Measurements from ENCODE around the gene PAIP2. TPM values are rescaled to one million over a fixed set of nuclear protein-coding genes. Genes with fewer than 3 reads are reported as not detected.
A peak's percentile ranks its signal among the peaks of the same experiment; 100 is the strongest.

The PAIP2 gene, protein sequence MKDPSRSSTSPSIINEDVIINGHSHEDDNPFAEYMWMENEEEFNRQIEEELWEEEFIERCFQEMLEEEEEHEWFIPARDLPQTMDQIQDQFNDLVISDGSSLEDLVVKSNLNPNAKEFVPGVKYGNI
- 83.3 and 93.8 TPM in 2 replicates for total RNA-seq

GRCh38 chr5:139341689-139342422 lies at the start of gene PAIP2:
Gene PAIP2 (plus strand): TSS chr5:139341854. CDS start chr5:139363785, 21,931 bp downstream.
- no peaks in the 10 kb centered on the region for H3K27me3 Mint-ChIP-seq
- H3K4me1 Mint-ChIP-seq, result peaks cover 39% of the 10 kb centered on the region
- peak within 1 kb of the TSS; percentile 97 for H3K4me3 Mint-ChIP-seq
- H3K9me3 Mint-ChIP-seq, result no peaks in the 10 kb centered on the region
- intact Hi-C loops (cut with micrococcal nuclease), result loop anchor here (1.0 to 5.0 kb wide), 4 partner anchors 48 to 219 kb away; partner anchors contain the start of gene UBE2D2
- H3K27ac Mint-ChIP-seq, result peak within 1 kb of the TSS; percentile 100
- peaks cover 26% of the 10 kb centered on the region for H3K36me3 Mint-ChIP-seq (ENCODE audit: low read depth)
- peak; percentile 99 for DNase-seq

GRCh38 chr5:139293202-139293506 lies 48.5 kb upstream of the PAIP2 start:
- no peaks in the 10 kb centered on the region for H3K27me3 Mint-ChIP-seq
- intact Hi-C loops (cut with micrococcal nuclease), result loop anchor here (1.0 to 10.0 kb wide), 4 partner anchors 19 to 828 kb away; partner anchors contain the start of genes EGR1, ETF1 and HSPA9
- peaks cover 36% of the 10 kb centered on the region for H3K36me3 Mint-ChIP-seq (ENCODE audit: low read depth)
- peak overlapping the region; percentile 96 for H3K4me3 Mint-ChIP-seq
- H3K4me1 Mint-ChIP-seq, result peaks cover 35% of the 10 kb centered on the region
- H3K27ac Mint-ChIP-seq, result peak overlapping the region; percentile 97
- no peak for DNase-seq
- H3K9me3 Mint-ChIP-seq, result no peaks in the 10 kb centered on the region

DNA sequence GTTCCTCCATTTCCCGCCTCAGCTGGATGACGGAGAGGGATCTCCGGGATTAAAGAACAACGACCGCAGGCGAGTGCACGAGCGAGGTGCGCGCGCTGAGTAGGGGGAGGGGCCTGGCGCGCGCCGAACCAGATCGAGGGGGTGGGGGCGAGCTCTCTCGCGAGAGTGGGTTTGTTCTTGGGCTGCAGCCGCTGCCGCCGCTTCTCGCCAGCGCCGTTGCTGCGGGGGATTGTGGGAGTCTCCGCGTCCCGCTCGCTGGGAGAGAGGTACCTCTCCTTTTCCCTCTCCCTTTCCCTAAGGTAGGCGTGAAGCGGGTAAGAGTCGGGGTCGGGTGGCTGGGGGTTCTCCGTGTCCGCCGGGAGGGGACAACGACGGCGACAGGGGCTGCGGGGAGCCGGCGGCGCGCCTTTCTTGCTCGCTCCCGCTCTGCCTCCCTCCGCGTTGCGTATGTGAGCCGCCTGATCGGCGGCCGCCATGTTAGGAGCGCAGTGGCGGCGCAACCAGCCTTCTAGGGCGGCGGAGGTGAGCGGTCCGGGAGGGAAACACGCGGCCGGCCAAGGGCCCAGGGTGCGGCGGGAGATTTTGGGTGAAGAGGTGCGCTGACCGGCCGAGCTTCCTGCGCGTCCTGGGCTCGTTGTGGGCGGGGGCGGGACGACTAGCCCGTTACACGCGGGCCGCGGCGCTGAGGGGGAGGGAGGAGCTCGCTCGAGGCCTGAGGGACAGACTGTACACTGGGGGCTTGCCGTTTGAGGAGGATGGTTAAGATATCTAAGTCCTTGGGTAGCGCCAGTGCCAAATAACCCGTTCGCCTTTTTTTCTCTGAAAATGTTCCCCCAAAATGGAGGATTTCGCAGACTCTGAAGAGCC lies 47.9 kb upstream of the PAIP2 start, which contains the start of gene MATR3:
Gene MATR3, plus strand, starts transcription at position 234 of the 867 bp plus-strand sequence. CDS start 13,676 bp downstream, outside the sequence.
- Mint-ChIP-seq H3K9me3 (no peaks in the 10 kb centered on the region), H3K27ac (peak within 1 kb of the TSS; percentile 97), H3K27me3 (no peaks in the 10 kb centered on the region), H3K4me3 (peak within 1 kb of the TSS; percentile 96), H3K36me3 (ENCODE audit: low read depth) (peaks cover 38% of the 10 kb centered on the region), H3K4me1 (peaks cover 39% of the 10 kb centered on the region)
- peak; percentile 97 for DNase-seq
- intact Hi-C loops (cut with micrococcal nuclease), result loop anchor here (1.0 to 10.0 kb wide), 7 partner anchors 19 to 829 kb away; partner anchors contain the start of genes EGR1, ETF1, HSPA9 and PAIP2

DNA sequence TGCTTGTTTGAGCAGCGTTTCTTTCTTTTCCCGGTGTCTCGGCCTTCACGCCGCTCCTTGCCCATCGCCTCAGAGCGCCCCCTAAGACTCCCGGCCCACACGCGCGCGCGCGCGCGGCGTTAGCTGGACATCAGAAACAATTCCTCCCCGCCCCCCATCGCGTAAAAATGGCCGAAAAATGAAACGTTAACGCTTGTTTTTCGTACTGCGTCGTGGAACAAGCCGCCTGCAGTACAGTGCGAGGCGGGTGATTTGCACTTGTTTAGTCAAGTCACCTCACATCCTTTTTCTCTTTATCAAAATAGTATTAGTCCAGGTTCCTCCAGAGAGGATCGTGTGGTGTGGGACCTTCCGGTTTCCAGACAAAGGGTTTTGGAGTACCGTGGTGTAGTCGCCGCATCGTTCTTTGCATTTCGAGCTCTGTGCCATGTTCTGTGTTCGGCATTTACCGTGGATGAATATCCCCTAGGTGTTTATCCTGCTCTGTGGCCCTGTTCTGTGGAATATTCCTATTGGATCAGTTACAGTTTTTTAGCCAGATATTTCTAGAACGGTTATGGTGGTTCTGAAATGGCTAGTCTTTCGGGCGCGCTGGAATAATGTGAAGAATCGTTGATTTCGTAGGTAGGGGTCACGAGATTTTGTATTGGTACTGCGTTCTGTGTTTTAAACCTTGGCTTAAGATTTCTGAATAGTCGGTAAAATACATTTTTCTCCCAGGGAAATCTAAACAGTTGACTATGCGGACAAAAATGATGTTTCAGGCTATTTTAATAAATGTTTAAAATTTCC lies 47.1 kb upstream of the PAIP2 start:
- no peaks in the 10 kb centered on the region for H3K27me3 Mint-ChIP-seq
- peak overlapping the region; percentile 97 for H3K27ac Mint-ChIP-seq
- H3K4me3 Mint-ChIP-seq, result peak overlapping the region; percentile 96
- peak; percentile 90 for DNase-seq
- H3K9me3 Mint-ChIP-seq, result no peaks in the 10 kb centered on the region
- H3K4me1 Mint-ChIP-seq, result peaks cover 47% of the 10 kb centered on the region
- intact Hi-C loops (cut with micrococcal nuclease), result loop anchor here (1.0 to 10.0 kb wide), 4 partner anchors 47 to 830 kb away; partner anchors contain the start of genes EGR1, PAIP2 and UBE2D2
- peaks cover 39% of the 10 kb centered on the region for H3K36me3 Mint-ChIP-seq (ENCODE audit: low read depth)

DNA sequence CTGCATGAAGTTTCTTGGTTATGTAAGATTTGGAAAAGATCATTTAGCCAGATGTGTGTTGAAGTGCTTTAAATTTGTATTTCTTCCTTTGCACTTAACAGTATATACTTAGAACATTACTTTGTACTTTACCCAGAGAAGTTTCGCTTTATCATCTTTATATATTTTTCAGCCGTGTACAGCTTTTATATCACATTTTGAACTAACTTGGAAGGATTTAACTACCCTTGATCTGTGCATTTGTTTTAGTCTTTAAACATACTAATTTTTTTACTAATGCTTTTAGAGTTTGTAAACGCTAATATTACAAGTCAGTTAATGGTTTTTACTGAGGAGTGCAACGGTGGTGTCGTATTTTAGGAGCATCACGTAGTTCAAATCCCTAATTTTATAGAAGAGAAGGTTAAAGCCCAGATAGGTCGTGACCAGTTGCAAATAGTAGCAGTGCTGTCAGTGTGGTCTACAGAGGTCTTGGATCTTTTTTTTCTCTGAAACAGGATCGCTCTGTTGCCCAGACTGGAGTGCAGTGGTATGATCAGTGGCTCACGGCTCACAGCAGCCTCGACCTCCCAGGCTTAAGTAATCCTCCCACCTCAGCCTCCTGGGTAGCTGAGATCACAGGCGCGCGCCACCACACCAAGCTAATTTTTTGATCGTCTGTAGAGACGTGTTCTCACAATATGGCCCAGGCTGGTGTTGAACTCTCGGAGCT lies 46.2 kb upstream of the PAIP2 start:
- Mint-ChIP-seq H3K9me3 (no peaks in the 10 kb centered on the region), H3K4me3 (peak overlapping the region; percentile 96), H3K4me1 (peaks cover 52% of the 10 kb centered on the region), H3K27ac (peak overlapping the region; percentile 97), H3K36me3 (ENCODE audit: low read depth) (peaks cover 38% of the 10 kb centered on the region), H3K27me3 (no peaks in the 10 kb centered on the region)
- intact Hi-C loops (cut with micrococcal nuclease), result loop anchor here (2.0 to 10.0 kb wide), 2 partner anchors 95 to 831 kb away; partner anchors contain the start of gene EGR1
- peak; percentile 66 for DNase-seq

- peak overlapping the region; percentile 6 for H3K4me3 Mint-ChIP-seq
- peaks cover 34% of the 10 kb centered on the region for H3K36me3 Mint-ChIP-seq (ENCODE audit: low read depth)
- H3K4me1 Mint-ChIP-seq, result peaks cover 54% of the 10 kb centered on the region
- intact Hi-C loops (cut with micrococcal nuclease), result loop anchor here (10.0 kb wide), 1 partner anchor 831 kb away; the partner anchor contains the start of gene EGR1
- no peak overlapping the region for H3K27ac Mint-ChIP-seq
- H3K9me3 Mint-ChIP-seq, result no peaks in the 10 kb centered on the region
- no peak for DNase-seq
- no peaks in the 10 kb centered on the region for H3K27me3 Mint-ChIP-seq
Observed at GRCh38 chr5:139296198-139296597, 45.5 kb upstream of the PAIP2 start.

GRCh38 chr5:139296862-139297326 lies 44.8 kb upstream of the PAIP2 start:
- peak overlapping the region; percentile 18 for H3K27ac Mint-ChIP-seq
- peaks cover 60% of the 10 kb centered on the region for H3K4me1 Mint-ChIP-seq
- peak; percentile 56 for DNase-seq
- peaks cover 39% of the 10 kb centered on the region for H3K36me3 Mint-ChIP-seq (ENCODE audit: low read depth)
- no peaks in the 10 kb centered on the region for H3K9me3 Mint-ChIP-seq
- no peaks in the 10 kb centered on the region for H3K27me3 Mint-ChIP-seq
- peak overlapping the region; percentile 6 for H3K4me3 Mint-ChIP-seq
- intact Hi-C loops (cut with micrococcal nuclease), result loop anchor here (10.0 kb wide), 1 partner anchor 832 kb away; the partner anchor contains the start of gene EGR1

- H3K36me3 Mint-ChIP-seq (ENCODE audit: low read depth), result peaks cover 39% of the 10 kb centered on the region
- H3K4me1 Mint-ChIP-seq, result peaks cover 63% of the 10 kb centered on the region
- no peaks in the 10 kb centered on the region for H3K27me3 Mint-ChIP-seq
- no peak overlapping the region for H3K27ac Mint-ChIP-seq
- H3K4me3 Mint-ChIP-seq, result peak overlapping the region; percentile 6
- peak; percentile 45 for DNase-seq
- intact Hi-C loops (cut with micrococcal nuclease), result loop anchor here (1.0 to 10.0 kb wide), 2 partner anchors 9 to 833 kb away; partner anchors contain the start of gene EGR1
- no peaks in the 10 kb centered on the region for H3K9me3 Mint-ChIP-seq
Observed at GRCh38 chr5:139297439-139298133, 44.1 kb upstream of the PAIP2 start.

DNA sequence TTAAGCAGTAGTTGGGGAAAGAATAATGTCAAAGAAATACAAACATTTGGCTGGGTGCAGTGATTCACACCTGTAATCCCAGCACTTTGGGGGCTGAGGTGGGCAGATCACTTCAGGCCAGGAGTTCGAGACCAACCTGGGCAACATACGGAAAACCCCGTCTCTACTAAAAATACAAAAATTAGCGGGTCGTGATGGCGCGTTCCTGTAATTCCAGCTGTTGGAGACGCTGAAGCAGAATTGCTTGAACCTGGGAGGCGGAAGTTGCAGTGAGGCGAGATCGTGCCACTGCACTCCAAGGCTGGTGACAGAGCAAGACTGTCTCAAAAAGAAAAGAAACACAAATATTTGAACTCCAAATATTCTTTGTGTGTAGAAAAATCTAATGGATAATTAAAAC lies 43.4 kb upstream of the PAIP2 start:
- no peaks in the 10 kb centered on the region for H3K27me3 Mint-ChIP-seq
- peak overlapping the region; percentile 6 for H3K4me3 Mint-ChIP-seq
- intact Hi-C loops (cut with micrococcal nuclease), result loop anchor here (1.0 to 10.0 kb wide), 2 partner anchors 8 to 833 kb away; partner anchors contain the start of gene EGR1
- DNase-seq, result peak; percentile 51
- H3K9me3 Mint-ChIP-seq, result no peaks in the 10 kb centered on the region
- H3K36me3 Mint-ChIP-seq (ENCODE audit: low read depth), result peaks cover 39% of the 10 kb centered on the region
- peaks cover 62% of the 10 kb centered on the region for H3K4me1 Mint-ChIP-seq
- no peak overlapping the region for H3K27ac Mint-ChIP-seq

GRCh38 chr5:139299486-139299885 lies 42.2 kb upstream of the PAIP2 start:
- intact Hi-C loops (cut with micrococcal nuclease), result loop anchor here (10.0 kb wide), 1 partner anchor 835 kb away; the partner anchor contains the start of gene EGR1
- H3K27me3 Mint-ChIP-seq, result no peaks in the 10 kb centered on the region
- peak overlapping the region; percentile 12 for H3K27ac Mint-ChIP-seq
- H3K4me3 Mint-ChIP-seq, result peak overlapping the region; percentile 6
- peaks cover 68% of the 10 kb centered on the region for H3K4me1 Mint-ChIP-seq
- DNase-seq, result peak; percentile 55
- H3K36me3 Mint-ChIP-seq (ENCODE audit: low read depth), result peaks cover 36% of the 10 kb centered on the region
- H3K9me3 Mint-ChIP-seq, result no peaks in the 10 kb centered on the region

GRCh38 chr5:139301808-139302499 lies 39.7 kb upstream of the PAIP2 start:
- peak overlapping the region; percentile 9 for H3K4me3 Mint-ChIP-seq
- intact Hi-C loops (cut with micrococcal nuclease), result no loop called here

More at GRCh38 chr5:139301808-139302499, 39.7 kb upstream of the PAIP2 start:
- H3K9me3 Mint-ChIP-seq, result no peaks in the 10 kb centered on the region
- H3K27ac Mint-ChIP-seq, result peak overlapping the region; percentile 21
- H3K36me3 Mint-ChIP-seq (ENCODE audit: low read depth), result peaks cover 22% of the 10 kb centered on the region
- peaks cover 68% of the 10 kb centered on the region for H3K4me1 Mint-ChIP-seq
- no peak for DNase-seq
- no peaks in the 10 kb centered on the region for H3K27me3 Mint-ChIP-seq

All from activated CD4-positive, alpha-beta T cell treated with anti-CD3 and anti-CD28 coated beads, Interleukin-2, amount 10 ng/mL, durations not matched to agents 24 days and 14 days (primary cell).